Stimulated activated naive CD4-positive, alpha-beta T cell treated with Interleukin-2 at 50 U/mL for 16 hours (primary cell): ENCODE results near the gene PPEF2.

Source experiments
- DNase-seq: peaks from one replicate; lab custom pipeline; 2025; lab: John Stamatoyannopoulos, UW

PPEF2 gene

GRCh38 chr4:75831856-75832405 lies 70.3 kb downstream of the PPEF2 start:
- no peak for DNase-seq

DNA sequence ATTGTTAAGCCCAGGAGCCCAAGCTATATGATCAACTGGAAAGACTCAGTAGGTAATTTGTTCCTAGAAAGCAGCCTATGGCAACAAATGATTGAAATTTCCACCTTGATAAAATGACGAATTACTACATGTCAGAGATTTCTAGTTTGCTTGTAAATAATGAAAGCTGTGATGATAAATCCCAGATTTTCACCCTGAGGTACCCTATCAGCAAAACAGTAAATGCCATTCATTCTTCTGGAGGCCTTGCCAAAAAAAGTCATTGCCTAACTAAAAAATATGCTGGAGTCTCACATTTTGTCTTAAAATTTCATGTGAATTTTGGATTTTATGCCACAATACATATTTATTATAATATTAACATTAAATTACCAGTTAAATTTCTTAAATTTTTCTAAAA lies 71.3 kb downstream of the PPEF2 start:
- DNase-seq, result no peak

DNA sequence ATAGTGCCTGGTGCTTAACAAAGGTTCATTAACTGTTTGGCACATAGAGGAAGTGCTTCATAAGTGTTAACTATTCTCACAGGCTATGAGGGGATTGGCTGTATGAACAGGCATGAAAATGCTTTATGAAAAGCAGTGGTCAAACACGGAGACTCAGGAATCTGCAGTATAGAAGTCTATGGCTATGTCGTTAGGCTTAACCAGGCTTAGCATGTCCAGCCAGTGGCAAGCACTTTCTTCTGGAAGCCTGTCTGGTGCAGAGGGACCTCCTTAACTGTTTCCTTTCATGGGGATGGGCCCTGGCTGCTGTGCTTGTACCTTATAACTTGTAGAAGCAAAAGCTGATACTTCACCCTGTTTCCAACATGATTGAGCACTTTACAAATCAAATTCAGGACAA lies 78.4 kb downstream of the PPEF2 start:
- no peak for DNase-seq

DNA sequence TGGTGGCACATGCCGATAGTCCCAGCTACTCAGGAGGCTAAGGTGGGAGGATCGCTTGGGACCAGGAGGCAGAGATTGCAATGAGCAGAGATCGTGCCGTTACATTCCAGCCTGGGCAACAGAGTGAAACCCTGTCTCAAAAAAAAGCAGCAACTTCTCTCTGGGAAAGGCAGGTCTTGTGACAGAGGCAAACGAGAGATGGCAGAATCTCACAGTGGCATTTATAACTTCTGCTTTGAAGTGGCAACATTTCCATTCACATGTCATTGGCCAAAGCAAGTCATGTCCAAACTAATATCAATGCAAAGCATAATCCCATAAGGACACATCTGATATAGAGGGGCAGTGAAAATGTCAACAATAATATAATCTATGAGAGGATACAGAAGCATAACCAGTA lies 79.8 kb downstream of the PPEF2 start:
- no peak for DNase-seq

GRCh38 chr4:75821966-75822365 lies 80.3 kb downstream of the PPEF2 start:
- DNase-seq, result no peak

GRCh38 chr4:75821216-75821615 lies 81.0 kb downstream of the PPEF2 start:
- no peak for DNase-seq

- no peak for DNase-seq
Measured at GRCh38 chr4:75820676-75821075, 81.6 kb downstream of the PPEF2 start.

DNA sequence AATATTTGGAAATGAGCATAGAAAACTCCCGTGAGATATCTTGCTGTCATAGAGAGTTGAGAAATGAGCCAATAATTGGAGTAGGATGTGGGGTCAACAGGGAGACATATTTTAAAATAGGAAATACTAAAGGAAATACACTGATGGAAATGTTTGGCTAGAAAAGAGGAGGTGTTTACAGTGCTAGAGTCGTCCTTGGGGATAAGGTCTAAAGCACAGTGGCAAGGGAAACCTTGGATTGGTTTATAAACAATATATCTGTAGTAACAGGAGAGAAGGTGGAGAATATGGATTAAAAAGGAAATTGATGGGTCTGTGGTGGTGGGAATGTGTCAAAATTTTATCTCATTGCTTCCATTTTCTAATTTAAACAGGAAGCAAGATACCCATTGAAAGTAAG lies 82.1 kb downstream of the PPEF2 start:
- no peak for DNase-seq

- DNase-seq, result no peak
Measured at GRCh38 chr4:75819121-75819520, 83.1 kb downstream of the PPEF2 start.

GRCh38 chr4:75817901-75818300 lies 84.4 kb downstream of the PPEF2 start:
- no peak for DNase-seq
